NCI-H460 (cell line): ENCODE data around the gene FDXR. TPM values are rescaled to one million over a fixed set of nuclear protein-coding genes. Genes with fewer than 3 reads are reported as not detected.
"Not testable (repeated sequence)": the region's sequence is repeated elsewhere in the genome, so short reads cannot be mapped to it uniquely, and the experiment has no call there.

Source experiments
- DNase-seq: peaks from one replicate; pipeline ENCODE4 v3.0.0-alpha.2; 2016; ENCODE audit warnings: low read depth; ENCODE audit errors: extremely low read depth
- polyA plus RNA-seq: library from polyadenylated mRNA; depleted of rRNA; stranded (reverse); fragments of >200 nt; gene quantifications from 2 replicates; pipeline ENCODE4 v1.2.3, GENCODE V29; 2014; cell fraction: nucleus; rRNA removed
- total RNA-seq: library from RNA; depleted of rRNA; stranded (reverse); fragments of >200 nt; shearing (Covaris generic); gene quantifications from 2 replicates; pipeline ENCODE4 v1.2.3, GENCODE V29; 2014; rRNA removed

The FDXR gene, protein sequence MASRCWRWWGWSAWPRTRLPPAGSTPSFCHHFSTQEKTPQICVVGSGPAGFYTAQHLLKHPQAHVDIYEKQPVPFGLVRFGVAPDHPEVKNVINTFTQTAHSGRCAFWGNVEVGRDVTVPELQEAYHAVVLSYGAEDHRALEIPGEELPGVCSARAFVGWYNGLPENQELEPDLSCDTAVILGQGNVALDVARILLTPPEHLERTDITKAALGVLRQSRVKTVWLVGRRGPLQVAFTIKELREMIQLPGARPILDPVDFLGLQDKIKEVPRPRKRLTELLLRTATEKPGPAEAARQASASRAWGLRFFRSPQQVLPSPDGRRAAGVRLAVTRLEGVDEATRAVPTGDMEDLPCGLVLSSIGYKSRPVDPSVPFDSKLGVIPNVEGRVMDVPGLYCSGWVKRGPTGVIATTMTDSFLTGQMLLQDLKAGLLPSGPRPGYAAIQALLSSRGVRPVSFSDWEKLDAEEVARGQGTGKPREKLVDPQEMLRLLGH
- total RNA-seq = 35.0 and 36.9 TPM in 2 replicates
- polyA plus RNA-seq = 47.3 and 54.6 TPM in 2 replicates

DNA sequence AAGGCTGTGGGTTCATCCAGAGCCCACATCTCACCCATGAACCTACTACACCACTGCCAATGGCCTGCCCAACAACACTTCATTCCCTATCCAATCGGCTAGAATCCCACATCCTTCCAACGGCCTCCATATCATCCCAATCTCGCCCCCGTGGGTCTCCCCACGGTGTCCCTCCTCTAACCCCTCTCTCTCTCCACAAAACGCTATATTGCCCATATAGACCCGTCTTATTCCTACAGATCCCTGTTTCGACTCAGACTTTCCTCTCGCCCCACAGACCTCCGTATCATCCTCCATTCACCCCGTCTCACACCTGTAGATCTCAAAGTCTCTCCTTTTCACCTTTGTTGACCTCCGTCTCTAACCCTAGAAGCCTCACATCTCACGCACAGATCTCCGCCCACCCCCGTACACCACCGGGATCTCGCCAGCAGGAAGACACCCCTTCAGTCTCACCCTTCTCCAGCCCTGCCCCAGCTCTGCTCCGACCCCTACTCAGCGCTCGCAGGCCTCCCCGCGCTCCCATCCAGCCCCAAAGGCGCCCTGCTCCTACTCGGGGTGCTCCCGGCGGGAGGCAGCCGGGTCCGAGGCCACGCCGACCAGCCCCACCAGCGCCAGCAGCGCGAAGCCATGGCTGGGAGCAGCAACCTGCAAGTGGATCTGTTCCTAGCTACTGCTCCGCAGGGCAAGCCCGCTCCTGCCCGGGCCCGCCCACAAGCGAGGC, at the start of gene FDXR:
Gene FDXR, minus strand, starts transcription at position 682 of the 724 bp plus-strand sequence. Its CDS starts 50 bp downstream, at position 632.
- DNase-seq = no peak

DNA sequence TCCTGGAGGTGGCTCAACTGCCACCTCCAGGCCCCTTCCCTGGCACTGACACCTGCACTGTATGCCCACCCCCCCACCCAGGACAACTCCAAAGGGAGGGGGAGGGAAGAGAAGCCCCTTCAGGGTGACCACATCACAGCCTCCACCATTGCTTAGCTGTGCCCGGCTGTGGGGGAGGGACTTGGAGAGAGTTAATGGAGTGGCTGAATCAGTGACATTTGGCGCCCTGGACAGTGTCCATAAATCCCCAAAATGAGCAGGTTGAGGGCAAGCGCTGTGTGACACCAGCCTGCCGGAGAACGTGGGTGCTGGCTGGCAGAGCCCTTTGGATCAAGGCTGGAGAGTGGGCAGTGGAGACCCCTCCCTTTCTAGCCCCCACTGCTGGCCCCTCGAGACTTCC, 49.4 kb upstream of the FDXR start:
- no peak for DNase-seq

DNA sequence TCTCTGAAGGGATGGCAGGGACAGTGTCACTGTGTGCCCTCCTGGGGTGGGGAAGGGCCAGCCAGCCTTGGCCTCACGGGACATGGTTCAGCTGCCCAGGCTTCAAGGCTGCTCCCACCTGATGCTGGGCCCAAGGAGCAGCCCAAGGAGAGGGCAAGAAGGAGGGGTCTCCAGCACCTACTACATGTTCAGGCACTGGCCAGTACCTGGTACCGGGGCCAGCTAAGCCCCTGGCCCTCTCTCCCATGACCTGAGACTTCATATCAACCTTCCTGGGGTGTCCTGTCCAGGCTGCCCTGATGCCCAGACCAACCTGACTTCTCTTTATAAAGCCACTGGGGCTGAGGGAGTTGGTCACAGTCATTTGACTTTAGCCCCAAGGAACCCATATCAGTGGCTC, 49.0 kb upstream of the FDXR start:
- DNase-seq = no peak

DNA sequence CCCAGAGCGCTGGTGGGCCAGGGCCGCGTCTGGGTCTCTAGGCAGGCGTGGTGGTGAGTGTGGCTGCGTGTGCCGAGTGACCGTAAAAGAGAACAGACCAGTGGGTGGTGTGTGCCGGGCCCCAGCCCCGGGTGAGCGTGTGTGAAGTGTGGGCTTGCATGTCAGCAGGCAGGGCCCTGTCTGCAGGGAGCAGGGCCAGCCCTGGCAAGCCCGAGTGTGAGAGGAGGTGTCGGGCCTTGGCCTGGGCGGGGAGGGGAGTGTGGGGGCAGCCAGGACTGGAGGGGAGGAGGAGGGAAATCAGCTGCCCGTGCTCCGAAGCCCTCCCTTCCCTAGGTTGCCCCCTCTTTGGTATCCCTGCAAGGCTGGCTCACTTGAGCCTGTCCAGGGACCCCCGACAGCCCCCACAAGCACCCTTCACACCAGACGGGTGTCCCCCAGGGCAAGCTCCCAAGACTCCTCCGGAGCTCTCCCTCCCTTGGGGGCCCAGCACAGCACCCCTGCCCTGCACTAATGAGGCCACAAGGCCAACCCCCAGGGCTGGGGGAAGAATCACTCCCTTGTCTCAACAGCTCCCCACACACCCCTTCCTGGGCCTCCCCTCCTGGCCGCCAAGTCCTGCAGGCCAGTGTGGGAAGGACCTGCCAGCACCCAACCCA, 48.4 kb upstream of the FDXR start:
- DNase-seq = no peak

DNA sequence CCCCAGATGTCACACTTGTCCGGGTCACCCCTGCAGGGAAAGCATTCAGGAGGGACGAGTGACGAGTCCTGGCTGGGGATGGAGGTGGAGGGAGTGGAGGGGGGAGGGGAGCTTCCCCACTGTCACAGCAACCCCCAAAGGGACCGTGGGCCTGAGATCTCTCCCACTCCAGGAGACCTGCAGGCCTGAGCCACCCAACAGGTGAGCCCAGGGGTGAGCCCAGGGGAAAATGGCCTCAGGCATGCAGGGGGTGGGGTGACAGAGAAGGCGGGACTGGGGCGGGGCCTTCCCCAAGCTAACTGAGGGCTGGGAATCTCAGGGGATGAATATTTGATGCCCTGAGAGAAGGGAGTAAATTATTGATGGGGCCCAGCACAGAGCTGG, 47.8 kb upstream of the FDXR start:
- no peak for DNase-seq

DNA sequence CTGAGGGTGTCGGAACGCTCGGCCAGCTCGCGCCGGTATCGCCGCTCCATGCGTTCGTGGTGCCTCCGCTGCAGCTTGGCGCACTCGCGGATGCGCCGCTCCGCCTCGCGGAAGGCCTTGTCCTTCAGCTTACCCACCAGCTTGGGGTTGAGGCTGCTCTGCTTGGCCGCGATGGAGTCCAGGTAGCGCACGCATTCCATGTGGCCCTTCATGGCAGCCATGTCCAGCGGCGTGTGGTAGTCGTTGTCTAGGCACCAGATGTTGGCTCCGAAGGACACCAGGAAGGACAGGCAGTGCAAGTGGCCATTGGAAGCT, 47.5 kb upstream of the FDXR start:
- DNase-seq = no peak

DNA sequence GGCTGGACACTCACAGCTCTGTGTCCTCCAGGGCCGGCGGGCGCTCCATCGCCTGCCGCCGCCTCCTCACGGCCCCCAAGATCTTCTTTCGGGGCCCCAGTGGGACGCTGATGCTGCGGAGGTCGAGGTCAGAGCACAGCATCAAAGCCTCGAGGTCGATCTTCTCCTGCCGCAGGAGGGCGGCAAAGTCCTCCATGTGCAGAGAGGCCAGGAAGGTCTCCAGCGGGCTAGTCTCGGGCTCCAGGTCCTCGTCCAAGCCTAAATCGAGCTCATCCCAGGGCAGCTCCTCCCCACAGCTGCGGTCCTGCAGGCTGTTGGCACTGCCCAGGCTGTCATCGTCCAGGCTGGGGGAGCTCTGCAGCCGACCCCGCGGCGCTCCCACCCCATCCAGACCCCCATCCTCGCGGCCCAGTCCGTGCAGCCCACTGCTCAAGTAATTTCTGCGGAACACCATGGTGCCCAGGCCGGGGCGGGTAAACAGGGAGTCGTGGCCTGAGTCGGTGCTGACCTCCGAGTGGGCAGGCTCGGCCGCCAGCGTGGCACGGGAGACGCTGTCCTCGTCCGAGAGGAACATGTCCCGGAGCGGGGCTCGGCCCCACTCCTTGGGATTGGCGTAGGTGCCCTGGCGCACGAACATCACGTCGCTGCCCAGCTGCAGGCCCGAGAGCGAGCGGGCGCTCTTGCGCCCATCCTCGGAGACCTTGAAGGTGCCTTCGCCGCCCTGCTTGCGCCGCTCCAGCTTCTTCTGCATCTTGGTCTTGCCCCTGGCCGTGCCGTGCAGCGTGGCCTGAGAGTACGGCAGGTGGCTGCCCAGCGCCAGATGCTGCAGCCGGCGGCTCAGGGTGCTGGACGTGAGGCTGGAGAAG, 46.9 kb upstream of the FDXR start:
- DNase-seq = peak; percentile 38

DNA sequence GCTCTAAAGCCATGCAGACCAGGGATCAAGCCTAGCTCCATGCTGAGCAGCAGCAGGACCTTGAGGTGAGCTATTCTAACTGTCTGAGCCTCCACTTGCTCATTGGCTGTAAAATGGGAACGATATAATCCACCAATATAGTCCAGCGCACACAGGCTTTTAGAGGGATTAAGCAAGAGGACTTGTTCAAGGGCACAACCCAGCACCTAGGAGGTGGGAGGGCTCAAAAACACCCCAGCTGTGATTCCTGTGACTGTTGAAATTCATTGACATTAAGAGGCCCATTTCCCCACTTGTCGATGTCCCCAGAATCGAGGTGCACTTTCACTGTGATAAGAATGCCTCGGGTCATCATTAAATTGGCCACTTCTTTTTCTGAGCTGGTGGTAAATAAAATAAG, 46.1 kb upstream of the FDXR start:
- DNase-seq = no peak

DNA sequence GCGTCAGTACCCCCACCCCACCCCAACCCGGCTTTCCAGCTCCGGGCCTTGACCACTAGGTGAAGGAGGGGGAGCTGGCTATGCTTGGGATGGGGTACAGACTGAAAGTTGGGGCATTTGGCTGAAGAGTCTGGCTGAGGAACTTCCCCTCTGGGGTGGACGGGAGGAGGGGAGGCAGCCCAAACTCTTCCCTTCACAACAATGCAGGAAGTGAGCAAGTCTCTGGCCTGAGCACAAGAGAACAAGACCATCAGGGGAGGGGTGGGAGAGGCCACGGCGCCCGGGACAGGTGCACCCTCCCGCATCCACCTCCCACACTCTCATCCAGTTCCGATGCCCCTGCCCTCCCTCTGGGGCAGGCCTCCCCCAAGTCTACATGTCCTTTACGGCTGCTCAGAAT, 44.6 kb upstream of the FDXR start:
- no peak for DNase-seq

DNA sequence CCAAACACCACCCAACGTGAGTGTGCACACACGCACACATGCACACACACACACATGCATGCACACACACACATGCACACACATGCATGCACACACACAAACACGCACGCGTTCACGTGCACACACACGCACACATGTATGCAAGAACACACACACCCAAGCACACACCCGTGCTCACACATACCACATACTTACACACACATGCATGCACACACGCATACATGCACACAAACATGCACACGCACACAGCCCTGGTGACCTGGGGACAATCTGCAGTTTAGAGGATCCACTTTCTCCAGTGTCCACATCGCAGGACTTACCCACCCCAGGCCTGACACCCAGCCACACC, 44.0 kb upstream of the FDXR start:
- DNase-seq = no peak

DNA sequence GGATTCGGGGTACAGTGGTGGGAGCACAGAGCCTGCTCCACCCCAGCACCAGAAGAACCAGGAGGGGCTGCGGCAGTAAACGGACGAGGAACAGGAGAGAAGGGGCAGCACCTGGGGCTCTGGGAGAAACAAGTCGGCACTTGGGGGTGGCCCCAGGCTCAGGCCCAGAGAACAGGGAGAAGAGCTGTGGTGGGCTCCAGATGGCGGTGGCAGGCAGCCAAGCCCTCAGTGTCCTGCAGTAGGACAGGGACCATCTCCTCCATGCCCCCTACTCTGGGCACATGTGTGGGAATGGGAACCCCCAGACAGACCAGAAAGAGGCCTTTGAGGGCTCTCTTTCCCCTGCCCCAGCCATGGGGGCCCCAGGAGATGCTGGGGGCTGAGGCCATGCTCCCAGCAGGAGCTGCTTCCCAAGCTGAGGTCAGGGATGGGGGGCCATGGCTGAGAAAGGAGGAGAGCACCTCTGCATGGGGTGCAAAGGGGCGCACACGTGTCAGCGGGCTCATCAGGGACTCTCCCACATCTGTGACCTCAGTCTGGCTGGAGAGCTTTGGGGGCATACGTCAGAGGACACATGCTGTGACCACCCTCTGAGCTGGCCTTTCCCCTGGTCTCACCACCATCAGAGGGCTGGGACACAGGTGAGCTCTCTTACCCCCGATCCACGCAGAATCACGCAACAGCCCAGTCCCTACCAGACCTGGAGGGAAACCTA, 43.5 kb upstream of the FDXR start:
- no peak for DNase-seq

DNA sequence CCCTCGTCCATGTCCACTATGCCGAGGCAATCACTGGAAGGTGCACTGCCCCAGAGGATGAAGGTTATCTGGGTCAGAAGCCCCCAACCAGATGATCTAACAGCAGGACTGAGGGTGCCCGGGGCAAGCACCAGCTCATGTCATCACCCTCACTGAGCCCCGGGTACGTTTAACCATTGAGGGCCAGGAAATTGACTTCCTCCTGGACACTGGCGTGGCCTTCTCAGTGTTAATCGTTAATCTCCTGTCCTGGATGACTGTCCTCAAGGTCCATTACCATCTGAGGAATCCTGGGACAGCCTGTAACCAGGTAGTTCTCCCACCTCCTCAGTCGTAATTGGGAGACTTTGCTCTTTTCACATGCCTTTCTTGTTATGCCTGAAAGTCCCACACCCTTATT, 38.6 kb upstream of the FDXR start:
- not testable (repeated sequence) for DNase-seq

DNA sequence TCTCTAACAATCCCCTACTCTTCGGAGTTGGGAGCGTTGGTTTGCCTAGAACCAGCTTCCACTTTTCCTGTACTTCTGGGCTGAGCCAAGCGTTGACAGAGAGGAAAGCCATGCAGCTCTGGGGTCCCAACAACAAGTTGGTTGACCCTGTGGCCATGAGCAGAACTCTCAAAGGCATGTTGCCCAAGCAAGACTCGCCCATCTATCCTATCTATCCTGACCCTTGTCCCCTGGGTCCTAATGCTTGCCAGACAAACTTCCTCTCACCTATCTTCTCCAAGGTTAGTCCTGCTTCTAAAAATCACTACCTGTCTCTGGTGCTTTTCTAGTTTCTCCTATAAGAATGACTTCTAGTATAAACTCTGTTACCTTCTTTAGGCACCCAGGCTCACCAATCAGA, 36.3 kb upstream of the FDXR start:
- not testable (repeated sequence) for DNase-seq

DNA sequence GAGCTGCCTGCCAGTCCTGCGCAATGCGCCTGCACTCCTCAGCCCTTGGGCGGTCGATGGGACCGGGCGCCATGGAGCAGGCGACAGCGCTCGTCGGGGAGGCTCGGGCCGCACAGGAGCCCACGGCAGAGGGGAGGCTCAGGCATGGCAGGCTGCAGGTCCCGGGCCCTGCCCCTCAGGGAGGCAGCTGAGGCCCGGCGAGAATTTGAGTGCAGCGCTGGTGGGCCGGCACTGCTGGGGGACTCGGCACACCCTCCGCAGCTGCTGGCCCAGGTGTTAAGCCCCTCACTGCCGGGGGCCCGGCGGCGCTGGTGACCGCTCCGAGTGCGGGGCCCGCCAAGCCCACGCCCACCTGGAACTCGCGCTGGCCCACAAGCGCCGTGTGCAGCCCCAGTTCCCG, 34.2 kb upstream of the FDXR start:
- DNase-seq = no peak

DNA sequence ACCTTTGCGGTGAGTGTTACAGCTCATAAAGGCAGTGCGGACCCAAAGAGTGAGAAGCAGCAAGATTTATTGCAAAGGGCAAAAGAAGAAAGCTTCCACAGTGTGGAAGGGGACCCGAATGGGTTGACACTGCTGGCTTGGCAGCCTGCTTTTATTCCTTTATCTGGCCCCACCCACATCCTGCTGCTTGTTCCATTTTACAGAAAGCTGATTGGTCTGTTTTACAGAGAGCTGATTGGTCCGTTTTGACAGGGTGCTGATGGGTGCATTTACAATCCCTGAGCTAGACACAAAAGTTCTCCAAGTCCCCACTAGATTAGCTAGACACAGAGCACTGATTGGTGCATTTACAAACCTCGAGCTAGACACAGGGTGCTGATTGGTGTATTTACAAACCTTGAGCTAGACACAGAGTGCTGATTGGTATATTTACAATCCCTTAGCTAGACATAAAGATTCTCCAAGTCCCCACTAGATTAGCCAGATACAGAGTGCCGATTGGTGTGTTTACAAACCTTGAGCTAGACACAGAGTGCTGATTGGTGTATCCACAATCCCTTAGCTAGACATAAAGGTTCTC, 33.5 kb upstream of the FDXR start:
- DNase-seq = not testable (repeated sequence)

DNA sequence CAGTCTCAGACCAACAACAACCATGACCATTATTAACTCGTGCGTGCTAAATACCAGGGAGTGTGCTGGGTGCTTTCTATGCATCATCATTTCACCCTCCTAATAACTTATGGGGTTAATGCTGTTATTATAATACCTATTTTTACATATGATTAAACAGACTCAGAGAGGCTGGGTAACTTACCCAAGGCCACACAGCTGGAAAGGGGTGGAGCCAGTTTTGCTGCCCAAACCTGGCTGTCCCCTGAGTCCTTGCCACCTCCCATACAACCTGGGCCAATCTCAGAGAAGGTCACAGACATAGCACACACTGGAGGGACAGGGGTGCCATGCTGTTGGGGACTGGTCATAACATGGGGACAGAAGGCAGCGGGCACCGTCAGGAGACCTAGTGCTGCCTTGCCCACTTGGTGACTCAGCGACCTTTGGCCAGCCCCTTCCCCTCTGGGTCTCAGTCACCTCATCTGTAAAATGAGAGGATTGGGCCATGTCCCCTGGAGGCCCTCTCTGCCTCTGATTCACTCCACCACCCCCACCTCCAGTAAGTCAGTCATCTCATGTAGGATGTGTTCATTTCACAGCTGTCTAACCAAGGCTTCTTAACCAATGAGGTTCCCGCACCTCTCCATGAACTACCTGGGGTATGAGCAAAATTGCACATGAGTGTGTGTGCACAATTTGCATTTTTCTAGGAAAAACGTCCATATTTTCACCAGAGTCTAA, 32.1 kb upstream of the FDXR start:
- DNase-seq = no peak

DNA sequence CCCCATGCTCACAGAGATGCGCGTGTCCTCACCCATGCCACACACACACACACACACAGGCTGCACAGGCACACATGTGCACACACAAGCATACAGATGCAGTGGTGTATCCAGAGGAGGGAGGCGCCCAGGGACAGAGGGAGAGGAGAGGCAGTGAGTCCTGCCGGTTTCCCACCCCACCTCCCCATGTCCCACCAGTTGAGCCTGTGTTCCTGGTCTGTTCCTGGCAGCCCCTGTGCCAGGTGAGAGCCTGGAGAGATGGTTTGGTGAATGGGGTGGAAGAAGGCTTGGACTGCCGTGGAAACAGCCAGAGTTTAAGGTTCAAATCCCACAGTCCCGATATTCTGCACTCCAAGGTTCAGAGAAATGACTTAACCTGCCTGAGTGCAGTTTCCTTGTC, 30.9 kb upstream of the FDXR start:
- no peak for DNase-seq

DNA sequence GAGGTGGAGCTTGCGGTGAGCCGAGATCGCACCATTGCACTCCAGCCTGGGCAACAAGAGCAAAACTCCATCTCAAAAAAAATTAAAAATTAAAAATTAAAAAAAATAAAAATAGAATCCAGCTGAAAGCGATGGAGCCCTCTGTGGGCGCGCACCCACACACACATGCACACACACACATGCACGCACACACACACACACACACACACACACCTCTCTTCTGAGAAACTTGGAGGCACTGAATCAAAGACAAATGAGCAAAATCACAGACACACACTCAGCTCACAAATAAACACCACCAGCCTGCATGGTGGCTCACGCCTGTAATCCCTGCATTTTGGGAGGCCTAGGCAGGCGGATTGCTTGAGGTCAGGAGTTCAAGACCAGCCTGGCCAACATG, 30.2 kb upstream of the FDXR start:
- no peak for DNase-seq
